Panc1 (cell line): ENCODE measurements around the gene CD244.

Experiments used
- CTCF ChIP-seq: fragments of 450-650 bp; IDR thresholded peaks from 2 replicates; pipeline ENCODE4 v1.5.1; 2017; ENCODE audit warnings: mild to moderate bottlenecking
- POLR2AphosphoS5 ChIP-seq: IDR thresholded peaks from 2 replicates; pipeline ENCODE4 v1.6.1; 2012; ENCODE audit warnings: mild to moderate bottlenecking, low read depth, low read length, moderate library complexity

DNA sequence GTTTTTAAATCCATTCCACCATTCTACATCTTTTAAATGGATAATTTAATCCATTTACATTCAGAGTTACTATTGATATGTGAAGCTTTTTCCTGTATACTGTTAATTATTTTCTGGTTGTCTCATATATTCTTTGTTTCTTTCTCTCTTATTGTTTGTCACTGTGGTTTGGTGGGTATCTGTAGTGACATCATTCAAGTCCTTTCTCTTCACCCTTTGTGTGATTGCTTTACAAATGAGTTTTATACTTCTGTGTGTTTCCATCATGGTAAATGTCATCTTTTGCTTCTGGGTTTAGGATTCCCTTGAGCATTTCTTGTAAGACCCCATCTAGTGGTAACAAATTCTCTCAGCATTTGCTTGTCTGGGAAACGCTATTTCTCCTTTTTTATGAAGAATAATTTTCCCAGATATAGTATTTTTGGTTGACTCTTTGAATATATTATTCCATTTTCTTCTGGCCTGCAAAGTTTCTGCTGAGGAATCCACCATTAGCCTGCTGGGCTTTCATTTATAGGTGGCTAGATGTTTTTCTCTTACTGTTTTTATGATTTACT, 56.5 kb downstream of the CD244 start:
- TF ChIP-seq CTCF = no peak
- TF ChIP-seq POLR2AphosphoS5 = no peak
